ENCODE measurements around the gene TRIP10. TPM values are rescaled to one million over a fixed set of nuclear protein-coding genes. Genes with fewer than 3 reads are reported as not detected.

The TRIP10 gene
- polyA plus RNA-seq, 3 donors = 1.5 to 2.4 (median 1.9) TPM

DNA sequence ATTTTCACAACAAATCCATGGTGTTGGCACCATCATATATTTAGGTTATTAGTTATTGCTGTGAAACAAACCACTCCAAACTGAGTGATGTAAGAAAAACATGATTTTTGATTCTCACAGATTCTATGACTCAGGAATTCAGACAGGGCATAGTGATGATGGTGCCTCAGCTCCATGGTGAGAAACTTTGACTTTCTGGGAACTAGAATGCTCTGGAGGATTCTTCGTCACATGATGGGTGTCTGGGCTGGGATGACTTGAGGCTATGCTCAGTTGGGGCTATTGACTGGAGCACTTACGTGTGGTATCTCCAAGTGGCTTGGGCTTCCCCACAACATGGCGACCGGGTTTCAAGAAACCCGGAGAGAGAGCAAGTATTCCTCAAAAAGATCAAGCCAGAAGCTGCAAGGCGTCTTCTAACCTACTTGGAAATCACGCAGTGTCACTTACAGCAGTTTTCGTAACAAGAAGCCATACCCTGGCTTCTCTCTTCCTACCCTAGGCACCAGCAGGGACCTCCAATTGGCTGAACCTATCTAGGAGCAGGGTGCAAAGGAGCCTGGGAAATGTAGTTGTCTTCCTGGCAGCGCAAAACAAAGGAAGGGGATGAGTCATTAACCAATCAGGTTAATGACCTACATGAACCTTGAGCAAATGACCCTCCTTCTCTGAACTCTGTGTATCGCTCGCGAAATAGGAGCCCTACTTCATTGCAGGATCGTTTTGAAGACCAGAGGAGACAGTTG is 55.4 kb downstream of the TRIP10 start:
- no peak overlapping the region for H3K4me3 Mint-ChIP-seq
- Histone ChIP-seq H3K36me3 (replicated peaks in 1 of 2; ENCODE audit: control insufficient read depth in 1 of 2, insufficient read depth in 2 of 2, low read length in 2 of 2) (peaks cover 17 to 50% of the 10 kb centered on the region in 2 donors), H4K20me1 (ENCODE audit: insufficient read depth, low read length) (peaks cover 99% of the 10 kb centered on the region), H3K9me3 (replicated peaks in 1 of 2; ENCODE audit: control insufficient read depth in 1 of 2, insufficient read depth in 1 of 2, low read length in 2 of 2) (peaks cover 8 to 9% of the 10 kb centered on the region in 2 donors), H3K4me2 (replicated peaks; ENCODE audit: extremely low read depth, low read length, poor library complexity, severe bottlenecking) (no peak overlapping the region), H3K4me3 (replicated peaks in 1 of 3; ENCODE audit: low read depth in 2 of 3, low read length in 3 of 3) (no peak overlapping the region), H3K27ac (ENCODE audit: low read depth in 1 of 2, low read length in 2 of 2) (peak overlapping the region in 1 of 2 donors; percentile 59), H2AFZ (ENCODE audit: insufficient read depth, low read depth, low read length, poor library complexity, severe bottlenecking) (no peak overlapping the region), H3K79me2 (ENCODE audit: insufficient read depth, low read length) (peaks cover 99% of the 10 kb centered on the region), H3K4me1 (ENCODE audit: control insufficient read depth in 1 of 2, insufficient read depth in 2 of 2, low read length in 2 of 2) (peaks cover 33 to 43% of the 10 kb centered on the region in 2 donors), H3K27me3 (ENCODE audit: control insufficient read depth in 2 of 2, insufficient read depth in 2 of 2, low read length in 2 of 2) (no peaks in the 10 kb centered on the region), H3K9ac (ENCODE audit: insufficient read depth, low read length, poor library complexity, severe bottlenecking) (no peak overlapping the region)
- H3K27ac Mint-ChIP-seq = peak overlapping the region in 4 of 7 donors; percentile 37 to 82 (median 63)
- 96% methylated on average over 8 of the region's 13 CpGs for WGBS (ENCODE audit: insufficient coverage)
- H3K9me3 Mint-ChIP-seq = peaks cover 4 to 11% (median 7%) of the 10 kb centered on the region in 7 donors
- TF ChIP-seq, protein P1, sequence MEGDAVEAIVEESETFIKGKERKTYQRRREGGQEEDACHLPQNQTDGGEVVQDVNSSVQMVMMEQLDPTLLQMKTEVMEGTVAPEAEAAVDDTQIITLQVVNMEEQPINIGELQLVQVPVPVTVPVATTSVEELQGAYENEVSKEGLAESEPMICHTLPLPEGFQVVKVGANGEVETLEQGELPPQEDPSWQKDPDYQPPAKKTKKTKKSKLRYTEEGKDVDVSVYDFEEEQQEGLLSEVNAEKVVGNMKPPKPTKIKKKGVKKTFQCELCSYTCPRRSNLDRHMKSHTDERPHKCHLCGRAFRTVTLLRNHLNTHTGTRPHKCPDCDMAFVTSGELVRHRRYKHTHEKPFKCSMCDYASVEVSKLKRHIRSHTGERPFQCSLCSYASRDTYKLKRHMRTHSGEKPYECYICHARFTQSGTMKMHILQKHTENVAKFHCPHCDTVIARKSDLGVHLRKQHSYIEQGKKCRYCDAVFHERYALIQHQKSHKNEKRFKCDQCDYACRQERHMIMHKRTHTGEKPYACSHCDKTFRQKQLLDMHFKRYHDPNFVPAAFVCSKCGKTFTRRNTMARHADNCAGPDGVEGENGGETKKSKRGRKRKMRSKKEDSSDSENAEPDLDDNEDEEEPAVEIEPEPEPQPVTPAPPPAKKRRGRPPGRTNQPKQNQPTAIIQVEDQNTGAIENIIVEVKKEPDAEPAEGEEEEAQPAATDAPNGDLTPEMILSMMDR (IDR thresholded peaks at IDR 0.05) = no peak
- H3K27me3 Mint-ChIP-seq (ENCODE audit: low read depth in 3 of 3) = peaks cover 0 to 2% (median 0%) of the 10 kb centered on the region in 3 donors
- H3K36me3 Mint-ChIP-seq = peaks cover 44 to 67% of the 10 kb centered on the region in 2 donors
- H3K4me1 Mint-ChIP-seq = peaks cover 59% of the 10 kb centered on the region
- DNase-seq = peak in 1 of 3 donors; percentile 16
- intact Hi-C loops (cut with micrococcal nuclease) = no loop called here

- intact Hi-C loops (cut with micrococcal nuclease) = no loop called here
- WGBS (ENCODE audit: insufficient coverage) = 100% methylated on average over 1 of the region's 4 CpGs
Measured at GRCh38 chr19:6796278-6796677, 56.8 kb downstream of the TRIP10 start.

More at GRCh38 chr19:6796278-6796677, 56.8 kb downstream of the TRIP10 start:
- Histone ChIP-seq H3K79me2 (ENCODE audit: insufficient read depth, low read length) (peaks cover 99% of the 10 kb centered on the region), H3K4me3 (replicated peaks in 1 of 3; ENCODE audit: low read depth in 2 of 3, low read length in 3 of 3) (no peak overlapping the region), H3K27ac (ENCODE audit: low read depth in 1 of 2, low read length in 2 of 2) (peak overlapping the region in 1 of 2 donors; percentile 57), H2AFZ (ENCODE audit: insufficient read depth, low read depth, low read length, poor library complexity, severe bottlenecking) (no peak overlapping the region), H3K4me1 (ENCODE audit: control insufficient read depth in 1 of 2, insufficient read depth in 2 of 2, low read length in 2 of 2) (peaks cover 47 to 57% of the 10 kb centered on the region in 2 donors), H3K27me3 (ENCODE audit: control insufficient read depth in 2 of 2, insufficient read depth in 2 of 2, low read length in 2 of 2) (no peaks in the 10 kb centered on the region), H3K9ac (ENCODE audit: insufficient read depth, low read length, poor library complexity, severe bottlenecking) (no peak overlapping the region), H3K36me3 (replicated peaks in 1 of 2; ENCODE audit: control insufficient read depth in 1 of 2, insufficient read depth in 2 of 2, low read length in 2 of 2) (peaks cover 13 to 36% of the 10 kb centered on the region in 2 donors), H3K4me2 (replicated peaks; ENCODE audit: extremely low read depth, low read length, poor library complexity, severe bottlenecking) (no peak overlapping the region), H3K9me3 (replicated peaks in 1 of 2; ENCODE audit: control insufficient read depth in 1 of 2, insufficient read depth in 1 of 2, low read length in 2 of 2) (peaks cover 8 to 9% of the 10 kb centered on the region in 2 donors), H4K20me1 (ENCODE audit: insufficient read depth, low read length) (peaks cover 99% of the 10 kb centered on the region)
- Mint-ChIP-seq H3K9me3 (peaks cover 4 to 11% (median 7%) of the 10 kb centered on the region in 7 donors), H3K27ac (peak overlapping the region; percentile 46 to 90 (median 80)), H3K27me3 (ENCODE audit: low read depth in 3 of 3) (peaks cover 0 to 2% (median 0%) of the 10 kb centered on the region in 3 donors), H3K4me1 (peaks cover 69% of the 10 kb centered on the region), H3K36me3 (peaks cover 43 to 62% of the 10 kb centered on the region in 2 donors), H3K4me3 (no peak overlapping the region)
- TF ChIP-seq, protein P1 (IDR thresholded peaks at IDR 0.05) = no peak
- DNase-seq = no peak
